Measurements from ENCODE around the gene NTHL1. TPM values are rescaled to one million over a fixed set of nuclear protein-coding genes. Genes with fewer than 3 reads are reported as not detected.
A peak's percentile ranks its signal among the peaks of the same experiment; 100 is the strongest.

NTHL1 gene
- 10 to 100 TPM; 30.6 to 32.0 TPM for total RNA-seq

GRCh38 chr16:2047330-2048115 lies at the start of gene NTHL1, which contains the start of gene TSC2:
Gene NTHL1, minus strand, starts transcription at chr16:2047834. Its CDS starts 11 bp downstream, at chr16:2047823.
Gene TSC2, plus strand, starts transcription at chr16:2047985. Its CDS starts 631 bp downstream, at chr16:2048616.
- peaks cover 2% of the 10 kb centered on the region for H3K36me3 Mint-ChIP-seq
- peaks cover 16% of the 10 kb centered on the region for H3K4me1 Mint-ChIP-seq
- H3K27me3 Mint-ChIP-seq: no peaks in the 10 kb centered on the region
- peak within 1 kb of the TSS; percentile 94 for H3K4me3 Mint-ChIP-seq
- peak within 1 kb of the TSS; percentile 75 for H3K27ac Mint-ChIP-seq
- peak; percentile 97 for DNase-seq
- no peaks in the 10 kb centered on the region for H3K9me3 Mint-ChIP-seq

GRCh38 chr16:2096853-2097595 lies 49.4 kb upstream of the NTHL1 start:
- no peak overlapping the region for H3K4me3 Mint-ChIP-seq
- no peaks in the 10 kb centered on the region for H3K9me3 Mint-ChIP-seq
- no peaks in the 10 kb centered on the region for H3K27me3 Mint-ChIP-seq
- no peak for DNase-seq
- H3K4me1 Mint-ChIP-seq: no peaks in the 10 kb centered on the region
- H3K36me3 Mint-ChIP-seq: no peaks in the 10 kb centered on the region
- no peak overlapping the region for H3K27ac Mint-ChIP-seq

- Mint-ChIP-seq H3K4me1 (no peaks in the 10 kb centered on the region), H3K27me3 (no peaks in the 10 kb centered on the region), H3K27ac (no peak overlapping the region), H3K36me3 (no peaks in the 10 kb centered on the region), H3K4me3 (no peak overlapping the region), H3K9me3 (no peaks in the 10 kb centered on the region)
- DNase-seq: no peak
These were observed 48.4 kb upstream of the NTHL1 start for GRCh38 chr16:2095918-2096582.

- Mint-ChIP-seq H3K4me1 (no peaks in the 10 kb centered on the region), H3K9me3 (no peaks in the 10 kb centered on the region), H3K27me3 (no peaks in the 10 kb centered on the region), H3K4me3 (no peak overlapping the region), H3K27ac (no peak overlapping the region), H3K36me3 (no peaks in the 10 kb centered on the region)
- DNase-seq: no peak
These were observed 47.8 kb upstream of the NTHL1 start for GRCh38 chr16:2095315-2095853.

- Mint-ChIP-seq H3K27me3 (no peaks in the 10 kb centered on the region), H3K4me3 (no peak overlapping the region), H3K36me3 (peaks cover 6% of the 10 kb centered on the region), H3K4me1 (no peaks in the 10 kb centered on the region), H3K27ac (no peak overlapping the region), H3K9me3 (no peaks in the 10 kb centered on the region)
- no peak for DNase-seq
These were observed 46.2 kb upstream of the NTHL1 start for GRCh38 chr16:2093793-2094192.

GRCh38 chr16:2092866-2093265 lies 45.2 kb upstream of the NTHL1 start:
- H3K4me1 Mint-ChIP-seq: no peaks in the 10 kb centered on the region
- peaks cover 6% of the 10 kb centered on the region for H3K36me3 Mint-ChIP-seq
- no peak for DNase-seq
- H3K4me3 Mint-ChIP-seq: no peak overlapping the region
- no peaks in the 10 kb centered on the region for H3K27me3 Mint-ChIP-seq
- H3K9me3 Mint-ChIP-seq: no peaks in the 10 kb centered on the region
- H3K27ac Mint-ChIP-seq: no peak overlapping the region

- Mint-ChIP-seq H3K9me3 (no peaks in the 10 kb centered on the region), H3K27ac (no peak overlapping the region), H3K27me3 (no peaks in the 10 kb centered on the region), H3K4me3 (no peak overlapping the region), H3K36me3 (peaks cover 6% of the 10 kb centered on the region), H3K4me1 (no peaks in the 10 kb centered on the region)
- no peak for DNase-seq
These were observed 44.6 kb upstream of the NTHL1 start for GRCh38 chr16:2092256-2092620.

GRCh38 chr16:2091547-2092255 lies 44.1 kb upstream of the NTHL1 start:
- H3K4me1 Mint-ChIP-seq: no peaks in the 10 kb centered on the region
- no peak overlapping the region for H3K4me3 Mint-ChIP-seq
- H3K36me3 Mint-ChIP-seq: peaks cover 6% of the 10 kb centered on the region

GRCh38 chr16:2090777-2091546 lies 43.3 kb upstream of the NTHL1 start:
- peak; percentile 23 for DNase-seq
- H3K27me3 Mint-ChIP-seq: no peaks in the 10 kb centered on the region
- H3K36me3 Mint-ChIP-seq: peaks cover 6% of the 10 kb centered on the region
- no peaks in the 10 kb centered on the region for H3K4me1 Mint-ChIP-seq
- no peak overlapping the region for H3K4me3 Mint-ChIP-seq
- H3K9me3 Mint-ChIP-seq: no peaks in the 10 kb centered on the region
- no peak overlapping the region for H3K27ac Mint-ChIP-seq

More at GRCh38 chr16:2091547-2092255, 44.1 kb upstream of the NTHL1 start:
- no peaks in the 10 kb centered on the region for H3K9me3 Mint-ChIP-seq
- no peak for DNase-seq
- no peak overlapping the region for H3K27ac Mint-ChIP-seq
- H3K27me3 Mint-ChIP-seq: no peaks in the 10 kb centered on the region

- Mint-ChIP-seq H3K27ac (no peak overlapping the region), H3K4me3 (no peak overlapping the region), H3K9me3 (no peaks in the 10 kb centered on the region), H3K36me3 (peaks cover 6% of the 10 kb centered on the region), H3K27me3 (no peaks in the 10 kb centered on the region), H3K4me1 (no peaks in the 10 kb centered on the region)
- DNase-seq: no peak
These were observed 42.8 kb upstream of the NTHL1 start for GRCh38 chr16:2090481-2090776.

GRCh38 chr16:2089706-2090480 lies 42.3 kb upstream of the NTHL1 start:
- no peaks in the 10 kb centered on the region for H3K4me1 Mint-ChIP-seq
- no peaks in the 10 kb centered on the region for H3K27me3 Mint-ChIP-seq
- no peak overlapping the region for H3K4me3 Mint-ChIP-seq
- H3K9me3 Mint-ChIP-seq: no peaks in the 10 kb centered on the region
- H3K27ac Mint-ChIP-seq: no peak overlapping the region
- peaks cover 6% of the 10 kb centered on the region for H3K36me3 Mint-ChIP-seq
- DNase-seq: no peak

- DNase-seq: no peak
- H3K9me3 Mint-ChIP-seq: no peaks in the 10 kb centered on the region
- no peaks in the 10 kb centered on the region for H3K4me1 Mint-ChIP-seq
- H3K27me3 Mint-ChIP-seq: no peaks in the 10 kb centered on the region
- no peak overlapping the region for H3K27ac Mint-ChIP-seq
- peaks cover 6% of the 10 kb centered on the region for H3K36me3 Mint-ChIP-seq
- no peak overlapping the region for H3K4me3 Mint-ChIP-seq
These were observed 41.2 kb upstream of the NTHL1 start for GRCh38 chr16:2088759-2089358.
